Hematopoietic multipotent progenitor cell treated with erythropoietin and hydrocortisone succinate and interleukin-3 and kit ligand, for 15 days (in vitro differentiated cells): ENCODE results near the gene GNPDA1.

Experiments used
- DNase-seq: peaks from one replicate; pipeline ENCODE4 v3.0.0-alpha.2; 2015; ENCODE audit warnings: low spot score

The GNPDA1 gene

GRCh38 chr5:142023836-142024235 lies 11.0 kb upstream of the GNPDA1 start:
- DNase-seq, result no peak

- DNase-seq, result no peak
Measured at GRCh38 chr5:142020122-142020659, 7.4 kb upstream of the GNPDA1 start.

- DNase-seq, result no peak
Measured at GRCh38 chr5:142017832-142018427, 5.1 kb upstream of the GNPDA1 start.

GRCh38 chr5:142016556-142016955 lies 3.7 kb upstream of the GNPDA1 start:
- DNase-seq, result no peak

- no peak for DNase-seq
Measured at GRCh38 chr5:142015781-142016533, 3.1 kb upstream of the GNPDA1 start.

GRCh38 chr5:142014911-142015584 lies 2.2 kb upstream of the GNPDA1 start:
- peak; percentile 84 for DNase-seq

- peak; percentile 34 for DNase-seq
Measured at GRCh38 chr5:142013734-142014521, 1.1 kb upstream of the GNPDA1 start.

- peak; percentile 71 for DNase-seq
Measured at GRCh38 chr5:142012186-142012785, 541 bp downstream of the GNPDA1 start.

- DNase-seq, result no peak
Measured at GRCh38 chr5:142011572-142012185, 1.1 kb downstream of the GNPDA1 start.

- DNase-seq, result no peak
Measured at GRCh38 chr5:142009886-142010285, 2.9 kb downstream of the GNPDA1 start.

- DNase-seq, result no peak
Measured at GRCh38 chr5:142008813-142009212, 4.0 kb downstream of the GNPDA1 start.

- no peak for DNase-seq
Measured at GRCh38 chr5:142007237-142007544, 5.6 kb downstream of the GNPDA1 start.

GRCh38 chr5:142006363-142007236 lies 6.2 kb downstream of the GNPDA1 start:
- no peak for DNase-seq

GRCh38 chr5:142003266-142003800 lies 9.5 kb downstream of the GNPDA1 start:
- no peak for DNase-seq

GRCh38 chr5:142000704-142001484 lies 11.9 kb downstream of the GNPDA1 start:
- no peak for DNase-seq

GRCh38 chr5:142000173-142000572 lies 12.7 kb downstream of the GNPDA1 start:
- no peak for DNase-seq

GRCh38 chr5:141997358-141997960 lies 15.4 kb downstream of the GNPDA1 start:
- no peak for DNase-seq

- no peak for DNase-seq
Measured at GRCh38 chr5:141995656-141996055, 17.2 kb downstream of the GNPDA1 start.
